PC-9 (cell line): ENCODE data around the gene CEP112. TPM values are rescaled to one million over a fixed set of nuclear protein-coding genes. Genes with fewer than 3 reads are reported as not detected.

ENCODE experiments used
- BruUV-seq: library from RNA; stranded (reverse); fragments of 400-500 nt; replicated peaks from 2 replicates; lab custom pipeline; 2021; lab: Mats Ljungman, UMichigan
- CTCF ChIA-PET: fragments of 300-600 bp; sonication (Branson Sonifier 250); formaldehyde crosslinking; loops from one replicate; lab custom pipeline; 2022; ENCODE audit warnings: antibody characterized with exemption; lab: Charles Lee
- POLR2A ChIA-PET: fragments of 300-600 bp; sonication (Branson Sonifier 250); formaldehyde crosslinking; loops from one replicate; lab custom pipeline; 2022; ENCODE audit warnings: antibody characterized with exemption; ENCODE audit not compliant: unreplicated experiment; lab: Charles Lee
- DNase-seq, 2 experiments: peaks; one replicate each; pipeline versions ENCODE4 v3.0.0 to v3.0.0-alpha.2; 2015 to 2022; ENCODE audit warnings: mixed read lengths in 1 of 2
- H2AFZ ChIP-seq: fragments of 200-600 bp; sonication (generic); 2 replicates; pipeline ENCODE4 v1.8.1; 2017; ENCODE audit warnings: antibody characterized with exemption
- H3F3A ChIP-seq: fragments of 200-600 bp; sonication (generic); 2 replicates; pipeline ENCODE4 v1.8.1; 2017; ENCODE audit warnings: antibody characterized with exemption, mild to moderate bottlenecking, low read depth; ENCODE audit not compliant: insufficient read depth
- H3K27ac ChIP-seq: fragments of 200-600 bp; sonication (generic); 2 replicates; pipeline ENCODE4 v1.6.1; 2016; ENCODE audit warnings: mixed run types
- H3K27me3 ChIP-seq: fragments of 200-600 bp; sonication (generic); 2 replicates; pipeline ENCODE4 v1.6.1; 2016; ENCODE audit warnings: low read depth, mixed run types; ENCODE audit not compliant: insufficient read depth
- H3K36me3 ChIP-seq: fragments of 200-600 bp; sonication (generic); 2 replicates; pipeline ENCODE4 v1.6.1; 2016; ENCODE audit warnings: low read depth, mixed run types
- H3K4me1 ChIP-seq: fragments of 200-600 bp; sonication (generic); replicated peaks from 2 replicates; pipeline ENCODE4 v1.6.1; 2016; ENCODE audit warnings: mixed run types; ENCODE audit not compliant: insufficient read depth
- H3K4me2 ChIP-seq: fragments of 200-600 bp; sonication (generic); 2 replicates; pipeline ENCODE4 v1.6.1; 2017; ENCODE audit warnings: mixed run types
- H3K4me3 ChIP-seq: fragments of 200-600 bp; sonication (generic); 2 replicates; pipeline ENCODE4 v1.6.1; 2016; ENCODE audit warnings: mixed run types
- H3K79me2 ChIP-seq: fragments of 200-600 bp; sonication (generic); 2 replicates; pipeline ENCODE4 v1.6.1; 2017; ENCODE audit warnings: low read depth, mixed run types
- H3K9me2 ChIP-seq: fragments of 200-600 bp; sonication (generic); 2 replicates; pipeline ENCODE4 v1.8.1; 2017; ENCODE audit warnings: mild to moderate bottlenecking; ENCODE audit not compliant: insufficient read depth
- H3K9me3 ChIP-seq: fragments of 200-600 bp; sonication (generic); 2 replicates; pipeline ENCODE4 v1.8.1; 2016; ENCODE audit warnings: low read depth; ENCODE audit not compliant: insufficient read depth
- H4K20me1 ChIP-seq: fragments of 200-600 bp; sonication (generic); 2 replicates; pipeline ENCODE4 v1.8.1; 2017; ENCODE audit not compliant: insufficient read depth
- CTCF ChIP-seq: fragments of 200-600 bp; sonication (generic); conservative IDR thresholded peaks from 2 replicates; pipeline ENCODE4 v1.6.1; 2017; ENCODE audit warnings: mixed run types, antibody characterized with exemption, mild to moderate bottlenecking, moderate library complexity
- EZH2 ChIP-seq: fragments of 200-600 bp; sonication (generic); IDR thresholded peaks from 2 replicates; pipeline ENCODE4 v1.8.0; 2017; ENCODE audit warnings: antibody characterized with exemption, low read depth
- intact Hi-C: fragments of 100-400 bp; cut with micrococcal nuclease; formaldehyde crosslinking; loops from one replicate; pipeline ENCODE4 v1.10.0; 2022; ENCODE audit not compliant: unreplicated experiment
- total RNA-seq: library from RNA; stranded (reverse); gene quantifications from 2 replicates; pipeline ENCODE4 v1.2.3, GENCODE V29; 2021

Gene CEP112
- total RNA-seq, 1 experiment from 2014 or later, result 4.3 TPM

GRCh38 chr17:65963179-65963578, 228.8 kb downstream of the CEP112 start:
- H3K4me2 ChIP-seq, result no peak overlapping the region
- no peaks in the 10 kb centered on the region for H3K4me1 ChIP-seq
- H4K20me1 ChIP-seq, result no peaks in the 10 kb centered on the region
- H3K27ac ChIP-seq, result no peak overlapping the region
- H3K27me3 ChIP-seq, result no peaks in the 10 kb centered on the region
- no peak overlapping the region for H2AFZ ChIP-seq
- no peak overlapping the region for H3K4me3 ChIP-seq
- no TSS peak for BruUV-seq
- H3K36me3 ChIP-seq, result no peaks in the 10 kb centered on the region
- no peak for TF ChIP-seq CTCF
- intact Hi-C loops, result no loop called here
- H3K79me2 ChIP-seq, result no peaks in the 10 kb centered on the region
- no peaks in the 10 kb centered on the region for H3K9me3 ChIP-seq
- H3K9me2 ChIP-seq, result no peaks in the 10 kb centered on the region
- ChIA-PET CTCF (no interaction called here), POLR2A (no interaction called here)
- no peaks in the 10 kb centered on the region for H3F3A ChIP-seq
- no peak for DNase-seq

- Histone ChIP-seq H3K4me3 (no peak overlapping the region), H2AFZ (no peak overlapping the region), H3K27me3 (no peaks in the 10 kb centered on the region), H3K27ac (no peak overlapping the region), H3K4me1 (no peaks in the 10 kb centered on the region), H3K9me3 (peaks cover 3% of the 10 kb centered on the region; the same call in 1 of the 2 replicates), H3K79me2 (no peaks in the 10 kb centered on the region), H3K4me2 (no peak overlapping the region), H4K20me1 (no peaks in the 10 kb centered on the region), H3F3A (no peaks in the 10 kb centered on the region), H3K9me2 (no peaks in the 10 kb centered on the region), H3K36me3 (no peaks in the 10 kb centered on the region)
- no TSS peak for BruUV-seq
- ChIA-PET POLR2A (interaction anchor here (0.6 kb wide), 1 partner anchor 1567 kb away, joined by 3 read pairs; no protein-coding TSS in a partner anchor), CTCF (no interaction called here)
- TF ChIP-seq EZH2, result no peak
- no peak for TF ChIP-seq CTCF
- intact Hi-C loops, result no loop called here
- no peak for DNase-seq
These were observed 232.3 kb downstream of the CEP112 start for GRCh38 chr17:65959630-65960029.

GRCh38 chr17:65956814-65957213, 235.1 kb downstream of the CEP112 start:
- TF ChIP-seq CTCF (no peak), EZH2 (no peak)
- ChIA-PET POLR2A (no interaction called here), CTCF (no interaction called here)
- Histone ChIP-seq H2AFZ (no peak overlapping the region), H3K27me3 (no peaks in the 10 kb centered on the region), H3K4me3 (no peak overlapping the region), H3K9me2 (no peaks in the 10 kb centered on the region), H3K4me1 (no peaks in the 10 kb centered on the region), H4K20me1 (no peaks in the 10 kb centered on the region), H3K27ac (no peak overlapping the region), H3K9me3 (peaks cover 3% of the 10 kb centered on the region), H3K4me2 (no peak overlapping the region), H3K79me2 (no peaks in the 10 kb centered on the region), H3F3A (no peaks in the 10 kb centered on the region), H3K36me3 (no peaks in the 10 kb centered on the region)
- no peak for DNase-seq
- intact Hi-C loops, result no loop called here
- BruUV-seq, result no TSS peak
